CD4-positive, alpha-beta T cell treated with Interleukin-10 for 1 hour (primary cell): ENCODE data around the gene TNRC6B.
"Not testable (repeated sequence)": the region's sequence is repeated elsewhere in the genome, so short reads cannot be mapped to it uniquely, and the experiment has no call there.

Experiments
- DNase-seq: peaks from one replicate; pipeline ENCODE4 v3.0.0-alpha.2; 2020

The TNRC6B gene

DNA sequence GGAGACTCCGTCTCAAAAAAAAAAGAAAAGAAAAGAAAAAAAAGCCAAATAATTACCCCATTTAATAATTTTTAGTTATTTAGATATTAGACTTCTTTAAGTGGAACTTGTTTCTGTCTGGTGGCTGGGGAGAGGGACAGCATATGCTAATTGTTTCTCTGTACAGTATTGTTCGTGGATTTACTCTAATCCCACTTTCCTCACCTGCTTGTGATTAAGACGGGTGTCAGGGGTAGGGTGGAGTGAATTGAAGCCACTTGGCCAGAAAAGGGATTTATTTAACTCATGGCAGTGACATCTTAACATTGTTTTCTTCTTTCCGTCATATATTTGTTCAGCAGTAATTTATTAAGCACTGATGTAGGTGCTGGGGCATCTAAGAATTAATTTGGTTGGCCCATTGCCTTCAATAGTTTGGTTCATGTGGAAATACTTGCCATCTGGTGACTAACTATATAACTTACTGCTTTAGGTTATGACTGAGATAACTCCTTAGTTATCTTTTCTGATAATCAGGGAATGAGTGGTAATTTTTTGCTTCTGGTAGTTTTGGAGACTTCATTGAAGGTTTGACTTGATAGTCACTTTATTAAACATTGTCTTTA lies 4.6 kb downstream of the TNRC6B start:
- DNase-seq: no peak

DNA sequence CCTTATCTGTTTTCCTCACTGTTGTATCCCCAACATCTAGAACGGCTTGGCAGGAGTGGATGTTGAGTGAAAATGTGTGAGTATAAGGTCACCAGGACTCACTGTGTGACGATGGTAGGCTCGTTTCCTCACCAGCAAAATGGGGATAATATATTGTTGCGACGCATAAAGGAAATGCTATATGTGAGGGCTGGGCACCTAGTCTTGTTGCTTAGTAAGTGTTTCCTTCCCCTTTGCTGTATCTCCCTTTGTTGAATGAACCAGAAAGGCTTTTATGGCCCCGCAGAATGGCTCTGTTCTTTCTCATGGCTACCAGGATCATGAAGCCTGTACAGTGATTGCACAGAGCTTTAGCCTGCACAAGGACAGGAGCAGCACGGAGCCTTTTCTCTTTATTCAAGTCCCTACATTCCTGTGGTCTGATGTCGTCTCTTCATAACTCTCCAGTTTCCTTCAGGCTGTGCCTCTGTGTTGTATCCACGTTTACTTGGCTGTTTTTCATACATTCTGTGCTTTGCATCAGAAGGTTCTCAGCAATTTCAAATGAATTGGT lies 5.4 kb downstream of the TNRC6B start:
- peak; percentile 14 for DNase-seq

DNA sequence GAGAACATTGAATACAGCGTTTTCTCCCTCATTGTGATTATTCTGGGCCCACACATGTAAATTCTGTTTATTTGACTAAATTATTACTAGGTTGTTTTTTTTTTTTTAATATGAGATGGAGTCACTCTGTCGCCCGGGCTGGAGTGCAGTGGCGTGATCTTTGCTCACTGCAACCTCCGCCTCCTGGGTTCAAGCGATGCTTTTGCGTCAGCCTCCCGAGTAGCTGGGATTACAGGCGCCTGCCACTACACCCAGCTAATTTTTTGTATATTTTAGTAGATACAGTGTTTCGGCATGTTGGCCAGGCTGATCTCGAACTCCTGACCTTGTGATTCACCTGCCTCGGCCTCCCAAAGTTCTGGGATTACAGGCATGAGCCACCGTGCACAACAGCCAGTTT lies 5.9 kb downstream of the TNRC6B start:
- DNase-seq: not testable (repeated sequence)

DNA sequence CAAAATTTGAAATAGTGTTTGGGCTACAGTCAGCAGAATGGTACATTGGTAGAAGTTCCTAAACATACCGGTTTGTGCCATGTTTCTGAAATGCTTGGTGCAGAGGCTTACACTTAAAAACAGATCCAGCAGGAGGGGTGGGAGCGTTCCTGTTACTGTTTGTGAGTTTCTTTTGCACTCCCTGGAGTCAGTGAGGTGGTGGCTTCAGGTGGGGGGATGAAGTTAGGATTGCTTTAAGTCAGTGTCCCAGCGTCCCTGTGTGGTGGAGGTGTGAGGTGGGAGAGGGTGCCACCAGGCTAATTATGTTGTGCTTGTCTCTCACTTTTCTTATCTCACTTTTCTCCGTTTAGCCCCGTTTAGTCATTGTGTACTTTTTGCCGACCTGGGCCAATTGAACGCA lies 9.7 kb downstream of the TNRC6B start:
- DNase-seq: no peak

DNA sequence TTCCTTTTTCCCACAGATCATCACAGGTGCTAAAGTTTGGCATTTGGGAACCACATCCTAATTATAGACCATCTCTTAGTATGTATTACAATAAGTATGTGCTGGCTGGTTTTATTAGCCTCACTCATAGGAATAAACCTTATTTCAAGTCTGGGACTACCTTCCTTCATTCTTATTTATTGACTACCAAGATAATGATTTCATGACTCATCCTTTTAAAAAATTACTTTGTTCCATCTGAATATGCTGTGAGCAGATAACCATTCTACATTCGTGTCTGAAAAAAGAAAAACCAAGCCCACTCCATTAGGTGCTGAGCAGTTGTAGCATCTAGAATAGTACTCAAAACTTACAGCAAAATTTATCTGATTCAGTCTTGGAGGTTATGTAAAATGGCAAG lies 12.3 kb downstream of the TNRC6B start:
- DNase-seq: no peak

DNA sequence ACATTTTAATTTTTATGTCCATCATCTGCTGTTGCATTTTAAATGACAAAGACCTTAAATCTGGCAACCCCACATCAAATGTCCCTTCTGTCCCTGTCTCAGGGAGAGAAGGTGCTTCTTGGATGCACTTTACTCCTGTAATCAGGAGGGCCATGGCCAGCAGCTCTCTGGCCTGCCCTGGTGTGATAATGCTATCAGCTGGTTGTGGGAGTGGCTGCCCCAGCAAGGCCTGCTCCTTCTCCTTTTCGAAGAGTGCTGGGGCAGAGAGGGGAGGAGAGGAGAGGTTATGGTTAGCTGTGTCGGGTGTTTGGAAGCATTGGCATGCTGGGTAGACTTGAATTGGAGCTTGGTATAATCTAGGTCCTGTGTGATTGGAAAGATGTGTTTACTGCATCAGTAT lies 12.8 kb downstream of the TNRC6B start:
- DNase-seq: no peak

DNA sequence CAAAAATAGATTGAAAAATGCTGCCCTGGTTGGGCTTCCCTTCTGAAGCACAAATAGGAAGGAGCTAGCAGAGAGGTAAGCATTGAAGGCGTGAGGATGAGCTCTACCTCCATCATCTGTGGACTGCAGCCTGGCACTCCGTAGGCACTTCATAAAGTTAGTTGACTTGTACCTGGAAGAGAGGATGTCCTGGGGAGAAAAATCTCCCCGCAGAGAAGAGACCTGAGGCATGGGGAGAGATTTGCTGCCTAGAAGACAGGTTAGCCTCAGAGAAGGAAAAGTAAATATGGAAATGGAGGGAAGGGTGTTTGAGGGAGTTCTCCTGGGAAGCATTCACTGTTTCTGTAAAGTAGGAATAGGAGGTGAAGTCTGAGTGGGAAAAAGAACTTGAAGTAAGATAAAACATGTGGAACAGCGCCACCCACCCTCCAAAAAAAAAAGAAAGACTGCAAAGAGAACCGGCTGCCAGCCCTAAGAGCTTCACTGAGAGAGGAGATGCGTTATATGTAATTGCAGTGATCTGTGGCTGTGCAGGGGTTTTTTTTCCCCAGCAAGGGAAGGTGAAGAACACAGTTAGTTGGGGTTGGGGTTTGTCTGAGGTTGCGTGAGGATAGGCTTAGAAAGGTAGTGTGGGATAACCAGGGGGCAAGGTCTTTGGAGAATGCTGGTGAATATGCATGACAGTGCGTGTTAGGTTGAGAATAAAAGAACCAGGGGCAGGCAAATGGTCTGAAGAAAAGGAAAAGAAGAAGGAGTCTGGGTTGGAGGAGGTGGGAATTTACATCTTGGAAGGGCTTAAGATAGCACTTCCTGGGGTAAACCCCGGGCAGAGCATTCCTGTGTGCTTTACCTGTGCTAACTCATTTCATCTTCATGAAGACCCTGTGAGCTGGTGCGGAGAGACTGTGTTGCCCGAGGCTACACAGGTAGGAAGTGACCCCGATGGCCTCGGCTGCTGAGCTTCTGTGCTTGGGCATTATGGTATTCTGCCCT lies 16.0 kb downstream of the TNRC6B start:
- no peak for DNase-seq

DNA sequence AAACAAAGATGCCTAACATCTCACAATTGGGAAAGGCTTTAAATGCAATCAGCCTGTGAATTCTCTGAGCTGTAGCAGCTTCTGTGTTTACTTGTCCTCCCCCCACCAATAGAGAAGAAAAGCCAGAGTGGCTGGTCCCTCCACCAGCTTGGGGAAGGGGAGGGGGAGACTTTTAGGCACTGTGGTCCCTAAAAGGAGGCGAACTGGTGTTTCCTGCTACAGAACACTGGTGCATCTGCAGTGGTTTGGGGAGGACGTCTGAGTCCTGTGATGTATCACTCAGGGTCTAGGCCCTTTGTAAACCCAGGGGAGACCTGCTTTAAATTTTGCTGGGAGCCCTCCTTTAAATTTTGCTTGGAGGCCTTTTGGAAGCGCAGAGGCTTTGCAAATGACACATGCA lies 16.9 kb downstream of the TNRC6B start:
- no peak for DNase-seq

DNA sequence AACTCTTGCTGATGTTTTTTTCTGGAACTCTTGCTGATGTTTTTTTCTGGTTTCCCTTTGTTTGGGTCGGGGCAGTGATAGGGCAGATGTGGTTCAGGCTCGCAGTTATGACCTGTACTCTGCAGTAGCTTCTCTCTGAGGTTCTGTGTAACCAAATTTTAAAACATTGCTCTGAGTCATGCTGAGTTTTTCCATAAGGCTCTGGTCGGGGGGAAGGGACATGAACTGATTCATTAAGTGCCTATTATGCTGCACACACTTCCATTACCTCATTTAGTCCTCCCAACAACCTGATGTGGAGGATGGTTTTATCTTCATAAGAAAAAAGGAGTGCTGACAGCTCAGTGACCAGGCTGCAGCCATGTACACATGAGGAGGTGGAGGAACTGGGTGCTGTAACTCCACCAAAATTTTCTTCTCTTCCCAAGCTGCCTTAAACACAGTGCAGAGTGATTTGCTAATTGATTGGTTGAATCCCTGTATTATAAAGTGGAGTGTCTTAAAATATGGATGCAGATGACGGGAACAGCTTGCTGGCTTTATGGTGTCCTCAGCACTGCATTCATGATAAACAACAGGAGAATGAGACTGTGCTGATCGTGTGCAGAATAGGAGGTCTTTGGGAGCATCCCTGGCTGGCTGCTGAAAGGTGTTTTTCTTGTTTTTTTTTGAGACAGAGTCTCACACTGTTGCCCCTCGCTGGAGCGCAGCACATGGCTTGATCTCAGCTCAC lies 19.1 kb downstream of the TNRC6B start:
- DNase-seq: no peak

DNA sequence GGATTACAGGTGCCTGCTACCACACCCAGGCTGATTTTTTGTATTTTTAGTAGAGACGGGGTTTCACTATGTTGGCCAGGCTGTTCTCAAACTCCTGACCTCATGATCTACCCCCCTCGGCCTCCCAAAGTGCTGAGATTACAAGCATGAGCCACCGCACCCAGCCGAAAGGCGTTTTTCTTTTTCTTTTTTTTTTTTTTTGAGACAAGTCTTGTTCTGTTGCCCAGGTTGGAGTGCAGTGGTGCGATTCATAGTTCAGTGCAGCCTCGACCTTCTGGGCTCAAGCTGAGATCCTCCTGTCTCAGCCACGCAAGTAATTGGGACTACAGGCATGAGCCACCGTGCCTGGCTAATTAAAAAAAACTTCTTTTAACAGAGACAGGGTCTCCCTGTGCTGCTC lies 19.7 kb downstream of the TNRC6B start:
- not testable (repeated sequence) for DNase-seq

DNA sequence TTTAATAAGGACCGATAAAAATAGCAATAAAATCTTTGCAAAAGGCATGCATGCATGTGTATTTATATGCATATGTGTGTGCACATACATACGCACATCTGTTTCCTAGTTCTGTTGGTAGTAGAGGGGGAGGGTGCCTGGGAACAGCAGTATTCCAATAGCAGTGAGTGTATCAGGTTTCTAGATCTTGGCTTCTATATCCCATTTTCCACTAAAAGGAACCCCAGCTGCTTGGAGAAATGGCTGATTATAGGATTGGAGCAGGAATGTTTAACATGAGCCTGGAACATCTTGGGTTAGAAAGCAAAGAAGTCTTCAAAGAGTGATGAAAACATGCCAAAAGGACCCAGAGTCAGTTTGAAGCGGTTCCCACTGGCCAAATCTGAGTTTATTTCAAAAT lies 21.0 kb downstream of the TNRC6B start:
- no peak for DNase-seq

DNA sequence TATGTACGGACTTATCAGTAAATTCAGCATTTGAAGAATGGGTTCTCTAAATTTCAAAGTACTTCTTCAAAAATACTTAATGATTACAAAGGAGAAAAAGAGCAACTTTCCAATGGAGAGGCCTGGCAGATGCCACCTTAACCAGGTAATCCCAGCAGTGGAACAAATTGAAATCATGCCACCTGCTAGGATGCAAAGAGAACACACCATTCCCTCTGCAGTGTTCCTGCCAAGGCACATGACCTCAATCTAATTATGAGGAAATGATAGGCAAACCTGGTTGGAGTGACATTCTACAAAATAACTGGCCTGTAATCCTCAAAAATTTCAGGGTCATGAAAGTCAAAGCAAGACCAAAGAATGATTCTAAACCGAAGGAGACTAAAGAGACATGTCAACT lies 21.5 kb downstream of the TNRC6B start:
- no peak for DNase-seq

DNA sequence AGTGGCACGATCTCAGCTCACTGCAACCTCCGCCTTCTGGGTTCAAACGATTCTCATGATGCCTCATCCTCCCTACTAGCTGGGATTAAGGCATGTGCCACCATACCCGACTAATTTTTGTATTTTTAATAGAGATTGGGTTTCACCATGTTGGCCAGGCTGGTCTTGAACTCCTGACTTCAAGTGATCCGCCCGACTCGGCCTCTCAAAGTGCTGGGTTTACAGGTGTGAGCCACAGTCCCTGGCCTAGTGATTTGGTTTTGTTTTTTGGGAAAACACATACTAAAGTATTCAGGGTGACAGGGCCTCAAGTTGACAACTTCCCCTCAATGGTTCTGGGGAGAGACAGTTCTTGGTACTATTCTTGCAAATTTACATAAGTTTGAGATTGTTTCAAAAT lies 22.1 kb downstream of the TNRC6B start:
- DNase-seq: no peak

DNA sequence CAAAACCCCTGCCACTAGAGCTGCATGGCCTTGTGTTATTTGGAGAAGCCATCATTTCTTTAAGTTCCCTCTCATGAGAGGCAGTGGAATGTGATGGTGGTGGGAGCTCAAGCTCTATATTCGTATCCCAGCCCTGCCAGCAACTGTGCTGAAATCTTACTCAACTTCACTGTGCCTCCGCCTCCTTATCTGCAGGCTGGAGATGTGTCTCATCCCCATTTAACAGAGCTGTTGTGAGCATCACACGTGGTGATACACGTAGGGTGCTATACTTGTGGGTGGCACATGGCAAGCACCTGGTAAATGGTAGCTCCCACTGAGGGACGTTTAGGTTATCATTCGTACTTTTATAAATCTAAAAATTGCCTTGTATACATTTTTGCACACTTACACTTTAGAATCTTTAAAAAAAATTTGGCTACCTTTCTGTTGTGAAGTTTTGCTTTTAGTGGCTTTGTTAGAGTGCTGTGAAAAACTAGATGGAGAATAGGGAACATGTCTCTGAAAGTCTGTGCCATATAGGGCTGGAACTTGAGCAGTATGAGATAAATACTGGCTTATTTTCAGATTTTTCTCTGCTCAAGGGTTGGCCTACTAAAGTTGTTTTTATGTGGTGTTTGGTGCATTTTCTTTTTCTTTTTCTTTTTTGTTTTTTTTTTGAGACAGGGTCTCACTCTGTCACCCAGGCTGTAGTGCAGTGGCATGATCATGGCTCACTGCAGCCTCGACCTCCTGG lies 23.2 kb downstream of the TNRC6B start:
- DNase-seq: no peak

DNA sequence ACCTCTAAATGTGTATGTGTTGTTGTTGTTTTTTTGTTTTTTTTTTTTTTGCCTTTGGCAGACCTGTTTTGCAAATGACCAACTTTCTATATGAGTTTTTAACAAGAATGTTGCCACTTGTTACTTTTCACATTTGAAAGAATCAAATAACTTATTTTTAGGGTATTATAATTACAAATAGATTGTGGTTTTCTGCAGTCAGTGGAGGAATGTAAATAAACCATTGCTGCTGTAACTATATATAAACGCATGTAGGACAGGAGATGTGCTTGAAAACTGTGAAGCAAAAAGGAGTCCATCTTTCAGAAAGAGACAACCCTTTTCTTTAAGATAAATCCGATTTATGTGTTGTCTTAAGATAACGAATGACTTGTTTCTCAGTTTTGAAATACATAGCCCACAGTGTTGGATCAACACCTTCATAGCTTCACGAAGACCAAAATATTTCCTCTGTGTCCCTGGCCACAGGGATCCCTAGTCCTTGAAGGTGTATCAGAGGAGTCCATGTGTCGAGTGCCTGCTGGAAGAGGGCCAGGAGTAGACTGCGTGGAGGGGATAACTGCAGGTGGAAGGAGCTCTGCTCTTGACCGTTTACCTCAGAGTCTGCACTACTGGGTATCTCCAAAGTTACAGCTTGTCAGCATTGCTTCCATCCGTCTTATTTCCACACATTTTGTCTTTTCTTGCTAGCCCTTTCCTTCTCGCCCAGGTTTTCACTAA lies 24.7 kb downstream of the TNRC6B start:
- no peak for DNase-seq

DNA sequence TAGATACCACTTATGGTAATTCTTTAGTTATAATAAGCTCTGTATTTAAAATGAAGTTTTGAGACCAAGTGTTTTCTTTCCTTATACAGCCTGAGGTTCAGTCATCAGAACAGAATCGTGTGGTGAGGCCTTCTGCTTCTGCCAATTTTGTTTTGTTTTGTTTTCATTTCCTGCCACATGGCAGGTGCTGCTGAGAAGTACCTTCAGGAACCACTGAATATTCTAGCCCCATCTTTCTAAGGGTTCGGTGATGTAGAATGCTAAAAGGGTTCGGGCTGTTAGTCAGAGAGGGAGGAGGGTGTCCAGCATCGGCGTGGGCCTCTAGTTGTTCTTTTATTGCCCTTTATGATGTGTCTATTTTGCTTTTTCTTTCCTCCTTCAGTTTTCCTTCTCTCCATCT lies 25.8 kb downstream of the TNRC6B start:
- DNase-seq: peak; percentile 52

DNA sequence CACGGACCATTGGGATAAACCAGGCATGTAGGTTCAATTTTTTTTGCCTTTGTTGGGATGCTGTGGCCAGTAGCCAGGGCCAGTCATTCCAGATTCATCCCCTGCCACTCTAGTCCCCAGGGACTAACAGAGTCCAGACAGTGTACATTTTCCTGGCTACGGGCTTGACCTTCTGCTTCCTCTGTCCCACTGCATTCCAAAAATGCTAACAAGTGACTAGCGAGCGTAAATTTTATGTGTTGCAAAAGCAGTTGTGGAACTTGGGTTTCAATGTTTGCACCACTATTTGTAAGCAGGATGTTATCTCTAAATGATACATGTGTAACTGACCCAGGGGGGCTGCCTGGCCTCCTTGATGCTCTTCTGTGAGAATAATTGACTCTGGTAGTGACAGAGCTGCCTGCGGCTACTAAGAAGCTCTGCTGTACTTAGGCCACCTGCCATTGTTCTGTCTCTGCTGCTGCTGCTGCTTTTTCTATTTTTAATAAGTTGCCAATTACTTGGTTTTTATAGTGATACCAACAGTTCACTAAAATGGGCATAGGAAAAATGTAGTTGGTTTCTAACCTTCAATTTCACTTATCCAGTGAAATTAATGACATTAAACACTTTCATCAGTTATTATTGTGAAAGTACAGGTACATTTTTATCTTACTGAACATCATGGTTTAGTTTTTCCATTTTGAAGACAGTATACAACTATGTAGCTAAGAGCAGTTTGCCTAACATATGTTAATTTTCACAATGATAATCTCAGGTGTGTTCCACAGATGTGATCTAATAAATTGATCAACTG lies 26.8 kb downstream of the TNRC6B start:
- no peak for DNase-seq

DNA sequence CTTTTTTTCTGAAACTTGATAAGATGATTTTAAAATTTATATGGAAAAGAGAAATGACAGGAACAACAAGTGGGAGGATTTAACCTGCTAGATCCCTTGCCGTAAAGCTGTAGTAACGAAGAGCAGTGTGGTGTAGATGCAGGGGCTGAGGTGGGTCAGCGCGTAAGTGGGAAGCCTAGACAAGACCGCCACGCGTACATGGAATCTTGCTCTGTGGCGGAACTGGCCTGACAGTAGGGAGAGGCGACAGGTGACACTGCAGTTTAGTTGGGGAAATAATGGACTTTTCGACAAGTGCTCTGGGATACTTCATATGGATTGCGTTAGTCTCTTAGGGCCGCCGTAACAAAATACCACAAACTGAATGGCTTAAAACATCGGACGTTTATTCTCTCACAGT lies 28.8 kb downstream of the TNRC6B start:
- no peak for DNase-seq

DNA sequence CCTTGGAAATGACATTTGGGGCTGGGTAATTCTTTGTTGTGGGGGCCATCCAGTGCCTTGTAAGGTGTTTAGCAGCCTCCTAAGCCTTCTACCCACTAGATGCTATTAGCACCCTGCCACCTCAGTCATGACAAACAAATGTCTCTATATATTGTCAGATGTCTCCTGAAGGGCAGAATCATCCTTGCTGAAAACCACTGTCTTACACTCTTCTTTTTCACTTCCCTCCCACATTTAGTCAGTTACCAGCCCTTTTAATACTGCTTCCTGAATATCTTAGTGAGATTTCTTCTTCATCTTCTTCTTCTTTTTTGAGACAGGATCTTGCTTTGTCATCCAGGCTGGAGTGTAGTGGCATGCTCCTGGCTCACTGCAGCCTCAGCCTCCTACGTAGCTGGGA lies 33.1 kb downstream of the TNRC6B start:
- DNase-seq: no peak

DNA sequence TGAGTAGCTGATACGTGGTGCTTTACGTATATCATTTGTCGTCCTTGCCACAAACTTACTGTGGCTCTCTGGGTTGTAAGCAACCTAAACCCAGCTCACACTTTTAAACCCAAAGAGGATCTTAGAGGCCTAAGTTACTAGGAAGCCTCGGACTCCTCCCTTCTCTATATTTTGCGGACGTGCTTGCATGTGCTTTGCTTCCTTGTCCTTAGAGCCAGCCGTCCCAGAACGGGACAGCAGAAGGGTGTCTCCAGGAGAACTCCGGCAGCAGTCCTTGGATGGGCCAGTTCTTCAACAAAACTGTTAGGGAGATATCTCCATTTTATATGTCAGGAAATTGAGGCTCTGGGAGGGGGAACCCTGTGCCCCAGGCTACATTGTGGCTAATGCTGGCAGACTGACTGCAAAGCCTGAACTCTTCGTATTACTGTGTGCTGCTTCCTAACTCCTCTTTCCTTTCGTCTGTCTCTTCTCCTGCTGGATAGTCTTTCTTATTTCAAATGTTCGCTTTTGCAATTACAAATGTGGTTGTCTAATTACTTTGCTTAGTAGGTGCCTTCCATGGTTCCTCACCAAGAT lies 33.8 kb downstream of the TNRC6B start:
- DNase-seq: no peak

DNA sequence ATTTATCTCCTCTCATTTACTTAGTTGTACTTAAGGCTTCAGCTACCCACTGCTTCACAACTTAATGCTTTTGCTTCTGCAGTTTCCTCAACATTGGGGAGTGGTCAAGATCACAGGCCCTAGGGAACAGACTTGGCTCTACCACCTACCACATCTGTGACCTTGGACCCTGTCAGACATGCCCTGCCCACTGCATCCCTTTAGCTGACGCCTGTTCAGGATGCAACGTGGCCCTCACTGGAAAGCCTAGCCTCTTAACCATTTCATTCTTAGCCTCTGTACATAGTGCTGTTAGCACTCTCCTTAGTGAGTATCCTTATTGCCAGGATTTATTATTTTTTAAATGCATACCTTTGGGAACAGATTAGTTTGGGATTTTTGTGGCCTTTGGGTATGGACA lies 34.4 kb downstream of the TNRC6B start:
- DNase-seq: no peak
